GM21381 (cell line): ENCODE data around the gene WWP2.

ENCODE experiments used
- ATAC-seq: cut with Tn5 transposase; IDR thresholded peaks from one replicate; pipeline ENCODE4 v1.9.1; 2021; ENCODE audit warnings: mild to moderate bottlenecking, moderate library complexity; ENCODE audit not compliant: unreplicated experiment

Gene WWP2

GRCh38 chr16:69886726-69887125, 124.6 kb downstream of the WWP2 start:
- no peak for ATAC-seq

GRCh38 chr16:69888005-69888590, 126.0 kb downstream of the WWP2 start:
- ATAC-seq = no peak

GRCh38 chr16:69889295-69889964, 127.3 kb downstream of the WWP2 start:
- no peak for ATAC-seq

GRCh38 chr16:69890114-69890891, 128.2 kb downstream of the WWP2 start:
- ATAC-seq = no peak

GRCh38 chr16:69890892-69891282, 128.8 kb downstream of the WWP2 start:
- no peak for ATAC-seq

- no peak for ATAC-seq
Observed at GRCh38 chr16:69892378-69892777, 130.2 kb downstream of the WWP2 start.

- ATAC-seq = no peak
Observed at GRCh38 chr16:69893106-69893505, 131.0 kb downstream of the WWP2 start.

GRCh38 chr16:69894676-69895075, 132.5 kb downstream of the WWP2 start:
- no peak for ATAC-seq

GRCh38 chr16:69903865-69904415, 141.8 kb downstream of the WWP2 start:
- ATAC-seq = no peak

GRCh38 chr16:69904495-69905170, 142.5 kb downstream of the WWP2 start:
- no peak for ATAC-seq

GRCh38 chr16:69905171-69905555, 143.0 kb downstream of the WWP2 start:
- ATAC-seq = no peak

- ATAC-seq = no peak
Observed at GRCh38 chr16:69906838-69907401, 144.8 kb downstream of the WWP2 start.

GRCh38 chr16:69909043-69909442, 146.9 kb downstream of the WWP2 start:
- no peak for ATAC-seq

- ATAC-seq = no peak
Observed at GRCh38 chr16:69909760-69910159, 147.6 kb downstream of the WWP2 start.

GRCh38 chr16:69910964-69911363, 148.8 kb downstream of the WWP2 start:
- no peak for ATAC-seq

- ATAC-seq = no peak
Observed at GRCh38 chr16:69916462-69916861, 154.3 kb downstream of the WWP2 start.

GRCh38 chr16:69917311-69917710, 155.2 kb downstream of the WWP2 start:
- ATAC-seq = no peak

- ATAC-seq = no peak
Observed at GRCh38 chr16:69917739-69918138, 155.6 kb downstream of the WWP2 start.

- ATAC-seq = no peak
Observed at GRCh38 chr16:69918241-69918640, 156.1 kb downstream of the WWP2 start.

GRCh38 chr16:69921127-69921526, 159.0 kb downstream of the WWP2 start:
- ATAC-seq = no peak

GRCh38 chr16:69922200-69922599, 160.1 kb downstream of the WWP2 start:
- no peak for ATAC-seq
